Measurements from ENCODE around the gene EFNA3. TPM values are rescaled to one million over a fixed set of nuclear protein-coding genes. Genes with fewer than 3 reads are reported as not detected.

The EFNA3 gene
- total RNA-seq, 1 donor: 1.4 TPM

DNA sequence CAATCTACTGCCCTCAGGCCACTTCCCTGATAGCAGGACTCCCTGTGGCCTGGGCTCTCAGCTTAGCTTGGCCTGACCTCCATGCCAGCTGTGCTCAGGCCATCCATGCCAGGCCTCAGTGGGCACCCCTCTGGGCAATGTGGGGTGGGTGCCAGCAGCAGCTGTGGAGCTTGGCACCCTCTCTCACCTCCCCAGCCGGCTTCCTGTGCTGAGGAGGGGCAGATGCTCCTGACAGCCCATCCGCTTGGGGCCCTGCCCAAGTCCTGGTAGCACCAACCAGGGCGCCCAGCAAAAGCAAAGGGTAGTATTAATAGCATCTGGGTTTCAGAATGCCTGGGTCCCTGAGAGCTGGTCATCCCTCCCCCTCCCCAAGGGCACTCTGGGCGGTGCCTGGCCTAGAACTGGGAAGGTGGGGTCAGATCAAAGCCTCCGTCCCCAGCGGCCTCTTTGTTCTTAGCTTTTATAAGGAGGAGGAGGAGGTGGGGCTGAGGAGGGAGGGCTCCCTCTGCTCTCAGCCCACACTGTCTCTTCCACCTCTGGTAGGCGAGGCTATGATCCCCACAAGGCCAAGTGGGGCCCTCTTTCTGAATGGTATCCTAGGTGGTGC lies 9.0 kb upstream of the EFNA3 start:
- peaks cover 10% of the 10 kb centered on the region for H3K27me3 ChIP-seq (ENCODE audit: insufficient read depth, low read length)
- H3K4me1 ChIP-seq (ENCODE audit: insufficient read depth, low read length): peaks cover 6% of the 10 kb centered on the region
- peaks cover 6% of the 10 kb centered on the region for H4K20me1 ChIP-seq (ENCODE audit: insufficient read depth, low read length)
- TF ChIP-seq, protein P1, sequence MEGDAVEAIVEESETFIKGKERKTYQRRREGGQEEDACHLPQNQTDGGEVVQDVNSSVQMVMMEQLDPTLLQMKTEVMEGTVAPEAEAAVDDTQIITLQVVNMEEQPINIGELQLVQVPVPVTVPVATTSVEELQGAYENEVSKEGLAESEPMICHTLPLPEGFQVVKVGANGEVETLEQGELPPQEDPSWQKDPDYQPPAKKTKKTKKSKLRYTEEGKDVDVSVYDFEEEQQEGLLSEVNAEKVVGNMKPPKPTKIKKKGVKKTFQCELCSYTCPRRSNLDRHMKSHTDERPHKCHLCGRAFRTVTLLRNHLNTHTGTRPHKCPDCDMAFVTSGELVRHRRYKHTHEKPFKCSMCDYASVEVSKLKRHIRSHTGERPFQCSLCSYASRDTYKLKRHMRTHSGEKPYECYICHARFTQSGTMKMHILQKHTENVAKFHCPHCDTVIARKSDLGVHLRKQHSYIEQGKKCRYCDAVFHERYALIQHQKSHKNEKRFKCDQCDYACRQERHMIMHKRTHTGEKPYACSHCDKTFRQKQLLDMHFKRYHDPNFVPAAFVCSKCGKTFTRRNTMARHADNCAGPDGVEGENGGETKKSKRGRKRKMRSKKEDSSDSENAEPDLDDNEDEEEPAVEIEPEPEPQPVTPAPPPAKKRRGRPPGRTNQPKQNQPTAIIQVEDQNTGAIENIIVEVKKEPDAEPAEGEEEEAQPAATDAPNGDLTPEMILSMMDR (IDR thresholded peaks at IDR 0.05; ENCODE audit: extremely low read depth, low read depth, low read length): no peak
- H3K9me3 ChIP-seq (ENCODE audit: low read depth, low read length): no peaks in the 10 kb centered on the region
- no peak overlapping the region for H3K4me3 ChIP-seq (ENCODE audit: insufficient read depth, low read length)
- no peak for DNase-seq (ENCODE audit: insufficient read length, low spot score, missing footprints)
- no peak overlapping the region for H3K27ac ChIP-seq (ENCODE audit: low read depth, low read length)
- no peak overlapping the region for H3K4me2 ChIP-seq (ENCODE audit: insufficient read depth, low read length)
- no peak overlapping the region for H2AFZ ChIP-seq (ENCODE audit: low read length)
- no peaks in the 10 kb centered on the region for H3K36me3 ChIP-seq (ENCODE audit: insufficient read depth, low read length)
- H3K79me2 ChIP-seq (ENCODE audit: insufficient read depth, low read length): no peaks in the 10 kb centered on the region

DNA sequence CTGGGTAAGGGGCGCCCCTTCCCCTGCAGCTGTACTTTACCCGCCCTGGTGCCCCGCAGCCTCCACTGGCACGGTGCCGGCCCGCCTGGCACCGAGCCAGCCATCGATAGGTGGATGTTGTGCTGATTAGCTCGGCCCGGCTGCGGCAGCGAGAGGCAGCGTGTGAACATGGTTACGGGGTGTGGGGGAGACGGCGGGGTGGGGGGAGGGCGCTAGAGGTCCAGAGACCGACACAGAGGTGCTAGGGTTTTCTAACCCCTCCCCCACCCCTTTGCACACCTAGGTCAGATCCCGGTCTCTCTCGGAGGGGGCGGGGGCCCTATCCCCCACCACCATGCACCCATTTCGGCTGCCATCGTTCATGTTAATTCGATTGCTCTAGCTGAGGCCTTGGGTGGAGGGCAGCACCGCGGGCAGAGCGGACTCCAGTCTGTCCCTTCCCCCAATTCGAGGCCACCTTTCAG lies 8.4 kb upstream of the EFNA3 start:
- peak overlapping the region; percentile 94 for H3K4me2 ChIP-seq (ENCODE audit: insufficient read depth, low read length)

DNA sequence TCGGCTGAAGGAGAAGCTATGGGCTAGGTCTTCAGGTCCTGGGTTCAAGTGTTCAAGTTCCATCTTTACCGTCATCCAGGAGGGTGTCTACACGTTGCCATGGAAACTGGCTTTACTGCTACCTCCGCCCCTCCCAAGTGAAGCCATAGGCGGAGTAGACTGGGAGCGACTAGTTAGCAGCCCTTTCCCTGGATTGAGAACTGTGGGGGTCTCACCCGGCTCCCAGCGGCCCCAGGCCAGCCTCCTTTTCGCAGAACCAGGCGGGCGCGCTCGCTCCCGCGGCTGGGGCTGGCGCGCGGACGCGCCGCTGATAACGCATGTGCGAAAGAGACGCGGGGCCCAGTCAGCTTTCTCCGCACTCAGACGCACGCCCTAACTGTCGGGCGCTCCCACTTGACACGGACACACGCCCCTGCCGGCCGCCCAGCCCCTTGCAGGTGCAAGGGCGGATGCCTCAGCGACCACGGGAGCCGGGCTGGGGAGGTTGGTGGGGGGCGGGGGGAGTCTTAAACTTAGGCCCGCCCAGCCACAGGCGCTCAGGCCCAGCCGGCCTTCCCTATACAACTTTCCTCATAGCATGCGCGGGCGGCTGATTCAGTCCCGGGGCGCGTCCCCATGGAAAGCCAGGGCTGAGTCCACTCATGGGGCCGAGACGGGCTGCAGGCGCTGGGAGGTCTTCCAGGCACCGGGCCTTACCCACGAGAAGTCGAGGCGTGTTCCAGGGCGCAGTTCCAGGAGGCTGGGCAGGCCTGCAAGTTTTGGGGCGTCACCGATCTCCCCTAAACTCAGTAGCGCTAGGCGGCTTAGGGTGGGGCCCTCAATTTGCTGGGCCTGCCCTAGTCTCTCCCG lies 7.7 kb upstream of the EFNA3 start:
- H3K4me3 ChIP-seq (ENCODE audit: insufficient read depth, low read length): peak overlapping the region; percentile 75
- DNase-seq (ENCODE audit: insufficient read length, low spot score, missing footprints): peak; percentile 99
- H2AFZ ChIP-seq (ENCODE audit: low read length): peak overlapping the region; percentile 86
- peak overlapping the region; percentile 94 for H3K4me2 ChIP-seq (ENCODE audit: insufficient read depth, low read length)
- no peaks in the 10 kb centered on the region for H3K9me3 ChIP-seq (ENCODE audit: low read depth, low read length)
- H3K27ac ChIP-seq (ENCODE audit: low read depth, low read length): no peak overlapping the region
- TF ChIP-seq, protein P1 (IDR thresholded peaks at IDR 0.05; ENCODE audit: extremely low read depth, low read depth, low read length): no peak
- no peaks in the 10 kb centered on the region for H3K79me2 ChIP-seq (ENCODE audit: insufficient read depth, low read length)
- no peaks in the 10 kb centered on the region for H3K36me3 ChIP-seq (ENCODE audit: insufficient read depth, low read length)
- no peaks in the 10 kb centered on the region for H4K20me1 ChIP-seq (ENCODE audit: insufficient read depth, low read length)
- peaks cover 16% of the 10 kb centered on the region for H3K27me3 ChIP-seq (ENCODE audit: insufficient read depth, low read length)
- H3K4me1 ChIP-seq (ENCODE audit: insufficient read depth, low read length): peaks cover 5% of the 10 kb centered on the region

More for the DNA sequence above, 8.4 kb upstream of the EFNA3 start:
- Histone ChIP-seq H3K4me3 (ENCODE audit: insufficient read depth, low read length) (peak overlapping the region; percentile 75), H3K79me2 (ENCODE audit: insufficient read depth, low read length) (no peaks in the 10 kb centered on the region), H2AFZ (ENCODE audit: low read length) (no peak overlapping the region), H3K36me3 (ENCODE audit: insufficient read depth, low read length) (no peaks in the 10 kb centered on the region), H4K20me1 (ENCODE audit: insufficient read depth, low read length) (peaks cover under 1% of the 10 kb centered on the region), H3K27me3 (ENCODE audit: insufficient read depth, low read length) (peaks cover 14% of the 10 kb centered on the region), H3K4me1 (ENCODE audit: insufficient read depth, low read length) (peaks cover 5% of the 10 kb centered on the region), H3K9me3 (ENCODE audit: low read depth, low read length) (no peaks in the 10 kb centered on the region), H3K27ac (ENCODE audit: low read depth, low read length) (no peak overlapping the region)
- TF ChIP-seq, protein P1 (IDR thresholded peaks at IDR 0.05; ENCODE audit: extremely low read depth, low read depth, low read length): no peak
- DNase-seq (ENCODE audit: insufficient read length, low spot score, missing footprints): no peak

DNA sequence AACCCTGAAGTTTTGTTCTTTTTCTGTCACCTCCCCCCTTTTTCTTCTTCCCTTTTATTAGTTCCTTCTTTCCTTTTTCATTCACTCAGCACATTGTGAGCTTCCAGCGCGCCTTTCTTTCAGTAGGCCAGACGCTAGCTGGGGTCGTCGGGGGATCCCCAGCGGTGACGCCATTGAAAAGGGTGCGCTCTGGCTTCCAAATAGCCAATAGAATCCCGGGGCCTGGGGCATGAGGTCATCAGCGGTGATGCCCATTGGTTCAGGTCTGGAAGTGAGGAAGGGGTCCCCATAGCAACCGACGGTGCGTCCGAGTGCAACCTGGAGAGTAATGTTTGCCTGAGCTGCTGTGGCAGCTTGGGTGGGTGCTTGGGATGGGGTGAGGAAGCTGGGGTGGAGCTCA lies 6.9 kb upstream of the EFNA3 start:
- Histone ChIP-seq H3K79me2 (ENCODE audit: insufficient read depth, low read length) (no peaks in the 10 kb centered on the region), H3K4me2 (ENCODE audit: insufficient read depth, low read length) (peak overlapping the region; percentile 94), H3K36me3 (ENCODE audit: insufficient read depth, low read length) (no peaks in the 10 kb centered on the region), H4K20me1 (ENCODE audit: insufficient read depth, low read length) (no peaks in the 10 kb centered on the region), H3K4me3 (ENCODE audit: insufficient read depth, low read length) (no peak overlapping the region), H3K27me3 (ENCODE audit: insufficient read depth, low read length) (peaks cover 16% of the 10 kb centered on the region), H3K4me1 (ENCODE audit: insufficient read depth, low read length) (peaks cover 5% of the 10 kb centered on the region), H3K27ac (ENCODE audit: low read depth, low read length) (no peak overlapping the region), H2AFZ (ENCODE audit: low read length) (no peak overlapping the region), H3K9me3 (ENCODE audit: low read depth, low read length) (no peaks in the 10 kb centered on the region)
- TF ChIP-seq, protein P1 (IDR thresholded peaks at IDR 0.05; ENCODE audit: extremely low read depth, low read depth, low read length): no peak
- peak; percentile 37 for DNase-seq (ENCODE audit: insufficient read length, low spot score, missing footprints)

All from osteoblast (primary cell).